ENCODE results near the gene XAGE2. TPM values are rescaled to one million over a fixed set of nuclear protein-coding genes. Genes with fewer than 3 reads are reported as not detected.

XAGE2 gene
- total RNA-seq, 3 donors from 2014 or later: not detected

DNA sequence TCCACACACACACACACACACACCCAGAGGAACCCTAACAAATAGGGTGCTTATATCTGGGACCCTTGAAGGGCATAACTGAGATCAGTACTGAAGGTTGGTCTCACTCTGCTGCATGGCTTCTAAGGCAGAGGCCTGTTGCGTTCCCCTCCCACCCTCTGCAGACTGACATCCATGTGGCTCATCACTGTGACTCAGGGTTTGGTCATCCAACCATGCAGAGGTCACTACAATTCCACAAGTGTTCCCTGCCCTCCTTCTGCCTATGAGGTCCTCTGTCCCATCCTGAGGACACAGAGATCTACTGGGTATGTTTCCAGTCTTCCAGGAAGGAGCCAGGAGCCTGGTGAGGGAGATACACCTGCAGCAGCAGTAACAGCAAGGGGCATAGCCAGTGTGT is 55.8 kb downstream of the XAGE2 start:
- Histone ChIP-seq H3K4me3 (no peak overlapping the region), H3K4me1 (no peaks in the 10 kb centered on the region), H3K27ac (no peak overlapping the region), H3K27me3 (peaks cover 0 to 50% of the 10 kb centered on the region in 2 donors), H3K9me3 (no peaks in the 10 kb centered on the region), H3K36me3 (no peaks in the 10 kb centered on the region)
- no peak for DNase-seq (ENCODE audit: low spot score in 2 of 2)
- intact Hi-C loops (cut with DNase I; ENCODE audit: low total_unique reads): no loop called here
- TF ChIP-seq, protein P1, sequence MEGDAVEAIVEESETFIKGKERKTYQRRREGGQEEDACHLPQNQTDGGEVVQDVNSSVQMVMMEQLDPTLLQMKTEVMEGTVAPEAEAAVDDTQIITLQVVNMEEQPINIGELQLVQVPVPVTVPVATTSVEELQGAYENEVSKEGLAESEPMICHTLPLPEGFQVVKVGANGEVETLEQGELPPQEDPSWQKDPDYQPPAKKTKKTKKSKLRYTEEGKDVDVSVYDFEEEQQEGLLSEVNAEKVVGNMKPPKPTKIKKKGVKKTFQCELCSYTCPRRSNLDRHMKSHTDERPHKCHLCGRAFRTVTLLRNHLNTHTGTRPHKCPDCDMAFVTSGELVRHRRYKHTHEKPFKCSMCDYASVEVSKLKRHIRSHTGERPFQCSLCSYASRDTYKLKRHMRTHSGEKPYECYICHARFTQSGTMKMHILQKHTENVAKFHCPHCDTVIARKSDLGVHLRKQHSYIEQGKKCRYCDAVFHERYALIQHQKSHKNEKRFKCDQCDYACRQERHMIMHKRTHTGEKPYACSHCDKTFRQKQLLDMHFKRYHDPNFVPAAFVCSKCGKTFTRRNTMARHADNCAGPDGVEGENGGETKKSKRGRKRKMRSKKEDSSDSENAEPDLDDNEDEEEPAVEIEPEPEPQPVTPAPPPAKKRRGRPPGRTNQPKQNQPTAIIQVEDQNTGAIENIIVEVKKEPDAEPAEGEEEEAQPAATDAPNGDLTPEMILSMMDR (IDR thresholded peaks at IDR 0.05): no peak
- no peak for TF ChIP-seq POLR2A (IDR thresholded peaks at IDR 0.05)
- no peak for TF ChIP-seq POLR2AphosphoS5 (IDR thresholded peaks at IDR 0.05)

Other genes starting within 250 kb of the XAGE2 start
- 10 to 100 TPM in 1 of 3 donors, 1 to 10 TPM in 1, under 1 TPM in 1; 0.64 to 14.9 (median 7.5) TPM for gene MAGED4, start 184.1 kb upstream of the XAGE2 start, total RNA-seq
- not detected for gene XAGE1A, start 126.8 kb downstream of the XAGE2 start, total RNA-seq
- gene XAGE1B, start 148.0 kb downstream of the XAGE2 start, total RNA-seq: not detected